K562 (cell line): ENCODE results near the gene UBXN2A. TPM values are rescaled to one million over a fixed set of nuclear protein-coding genes. Genes with fewer than 3 reads are reported as not detected.

Experiments used
- BRD9 ChIP-seq: fragments of 450-650 bp; IDR thresholded peaks from 2 replicates; pipeline ENCODE4 v1.6.1; 2018; ENCODE audit warnings: low read depth; ENCODE audit not compliant: partially characterized antibody
- CBX8 ChIP-seq: fragments of 200-600 bp; sonication (generic); IDR thresholded peaks from 2 replicates; pipeline ENCODE4 v1.6.1; 2012; ENCODE audit warnings: borderline replicate concordance, mixed run types, low read depth, mild to moderate bottlenecking, moderate library complexity, mixed read lengths, low read length, control low read depth, inconsistent platforms; ENCODE audit not compliant: poor library complexity, severe bottlenecking; ENCODE audit errors: extremely low read depth
- DIDO1 ChIP-seq: fragments of 450-650 bp; IDR thresholded peaks from 2 replicates; pipeline ENCODE4 v1.6.1; 2016; ENCODE audit warnings: low read depth, missing biosample characterization, missing genetic modification characterization
- HCFC1 ChIP-seq: IDR thresholded peaks from 2 replicates; pipeline ENCODE4 v1.6.1; 2012; ENCODE audit warnings: low read depth, low read length, improper control_type of control experiment
- NR4A1 ChIP-seq, 2 experiments: fragments of 250-450 bp in 1 of 2; fragments of 450-650 bp in 1 of 2; sonication (Bioruptor Pico) in 1 of 2; IDR thresholded peaks; 2 replicates each; pipeline versions ENCODE4 v1.4.0 to v1.6.1; 2016 to 2020; ENCODE audit warnings: mild to moderate bottlenecking in 2 of 2, missing compliant biosample characterization in 1 of 2, missing genetic modification characterization in 1 of 2, moderate library complexity in 1 of 2
- RBM34 ChIP-seq: fragments of 200-400 bp; formaldehyde crosslinking; IDR thresholded peaks from 2 replicates; pipeline ENCODE4 v1.6.1; 2018; ENCODE audit warnings: low read length, borderline replicate concordance; ENCODE audit not compliant: insufficient read depth
- RCOR1 ChIP-seq, 2 experiments: IDR thresholded peaks; 2 replicates each; pipeline ENCODE4 v1.6.1; 2012; ENCODE audit warnings: low read depth in 2 of 2, low read length in 2 of 2, borderline replicate concordance in 1 of 2, improper control_type of control experiment in 1 of 2
- SMARCA5 ChIP-seq: fragments of 450-650 bp; IDR thresholded peaks from 2 replicates; pipeline ENCODE4 v1.6.1; 2016
- SNAPC5 ChIP-seq: fragments of 250-450 bp; sonication (Bioruptor Pico); IDR thresholded peaks from 2 replicates; pipeline ENCODE4 v1.8.0; 2021; ENCODE audit warnings: moderate library complexity, mild to moderate bottlenecking, inconsistent platforms
- SNRNP70 ChIP-seq: fragments of 200-400 bp; formaldehyde crosslinking; optimal IDR thresholded peaks from 2 replicates; pipeline ENCODE3; 2017; ENCODE audit warnings: low read depth, low read length
- SRSF7 ChIP-seq: fragments of 200-400 bp; formaldehyde crosslinking; optimal IDR thresholded peaks from 2 replicates; pipeline ENCODE3; 2017; ENCODE audit warnings: mild to moderate bottlenecking, low read depth, low read length
- TBL1XR1 ChIP-seq, 2 experiments: IDR thresholded peaks; 2 replicates each; pipeline ENCODE4 v1.6.1; 2012; ENCODE audit warnings: improper control_type of control experiment in 2 of 2, low read length in 2 of 2, mild to moderate bottlenecking in 1 of 2
- THRA ChIP-seq: fragments of 450-650 bp; IDR thresholded peaks from 2 replicates; pipeline ENCODE4 v1.6.1; 2017; ENCODE audit warnings: mild to moderate bottlenecking, moderate library complexity
- USF1 ChIP-seq: sonication (generic); formaldehyde crosslinking; IDR thresholded peaks from 2 replicates; pipeline ENCODE4 v1.9.0; 2022; ENCODE audit warnings: mild to moderate bottlenecking, missing genetic modification reagents
- ZNF232 ChIP-seq: sonication (generic); formaldehyde crosslinking; IDR thresholded peaks from 2 replicates; pipeline ENCODE4 v1.8.0; 2022; ENCODE audit warnings: mild to moderate bottlenecking, missing genetic modification reagents
- ZNF395 ChIP-seq: fragments of 200-800 bp; sonication (Bioruptor generic); IDR thresholded peaks from 2 replicates; pipeline ENCODE4 v1.6.1; 2017; ENCODE audit warnings: missing genetic modification characterization, missing compliant biosample characterization
- ZNF445 ChIP-seq: fragments of 250-450 bp; sonication (Bioruptor Pico); IDR thresholded peaks from 2 replicates; pipeline ENCODE4 v1.4.0; 2020; ENCODE audit warnings: low read depth, mild to moderate bottlenecking, moderate library complexity
- ZNF507 ChIP-seq: conservative IDR thresholded peaks from 2 replicates; pipeline ENCODE4 v1.6.1; 2017; ENCODE audit warnings: missing genetic modification characterization, missing compliant biosample characterization
- ZNF639 ChIP-seq, 2 experiments: fragments of 200-800 bp in 1 of 2; sonication (Bioruptor generic) in 1 of 2; sonication (generic) in 1 of 2; formaldehyde crosslinking in 1 of 2; IDR thresholded peaks in 1 of 2; conservative IDR thresholded peaks in 1 of 2; 2 replicates each; pipeline versions ENCODE4 v1.5.0 to v1.6.1; 2016 to 2020; ENCODE audit warnings: missing compliant biosample characterization in 1 of 2, missing genetic modification characterization in 1 of 2, missing genetic modification reagents in 1 of 2
- ZNF707 ChIP-seq: fragments of 250-450 bp; sonication (Bioruptor Pico); conservative IDR thresholded peaks from 2 replicates; pipeline ENCODE4 v1.8.0; 2022; ENCODE audit warnings: inconsistent platforms, mild to moderate bottlenecking, moderate library complexity
- ZNF76 ChIP-seq: fragments of 250-450 bp; sonication (Bioruptor Pico); IDR thresholded peaks from 2 replicates; pipeline ENCODE4 v1.4.0; 2020; ENCODE audit warnings: mild to moderate bottlenecking, moderate library complexity, borderline replicate concordance
- polyA plus RNA-seq, 8 experiments: library from polyadenylated mRNA; depleted of rRNA in 4 of 8; stranded (reverse) in 5 of 8; unstranded in 3 of 8; fragments of >200 nt; fragmentation: Nextera tagmentation in 2 of 8; fragmentation: Illumina TruSeq in 1 of 8; extraction: Ambion mirVana in 2 of 8; extraction: Trizol in 1 of 8; gene quantifications; 2 replicates each; pipeline versions ENCODE4 v1.2.1 to v1.2.3, GENCODE V29; 2011 to 2014; ENCODE audit warnings: inconsistent platforms in 1 of 8, missing spikeins in 1 of 8
- total RNA-seq, 7 experiments: library from RNA; depleted of rRNA in 6 of 7; stranded (reverse); fragments of >200 nt in 6 of 7; fragmentation: Illumina TruSeq in 2 of 7; extraction: Trizol in 2 of 7; gene quantifications; 2 replicates each; pipeline versions ENCODE4 v1.2.1 to v1.2.3, GENCODE V29; 2011 to 2021; ENCODE audit warnings: low replicate concordance in 1 of 7

UBXN2A gene
- total and polyA plus RNA-seq, 9 of the 15 experiments (the other 6 are each of a cell fraction or from before 2014, with no cell fraction given) = 3.4 to 25.6 (median 16.0) TPM

GRCh38 chr2:24011250-24012104 is 71.2 kb downstream of the UBXN2A start (continued):
- TF ChIP-seq ZNF639 (CRISPR knock-in tag; conservative IDR thresholded peaks at IDR 0.05 in 1 of 2, IDR thresholded peaks at IDR 0.05 in 1 of 2) (peak in 1 of 2 experiments; percentile 90; a peak in 2 of 4 replicates), TBL1XR1 (IDR thresholded peaks at IDR 0.05; ENCODE audit: low read length in 2 of 2) (peak; percentile 68 to 91; a peak in 3 of 4 replicates), SRSF7 (no peak), ZNF707 (CRISPR knock-in tag) (no peak), CBX8 (no peak), ZNF232 (CRISPR knock-in tag) (no peak), RBM34 (no peak), THRA (no peak), USF1 (CRISPR knock-in tag) (no peak), NR4A1 (CRISPR knock-in tag; IDR thresholded peaks at IDR 0.05) (no peak), NR4A1 (tag; IDR thresholded peaks at IDR 0.05) (peak; percentile 40; the same call in 1 of the 2 replicates), ZNF445 (no peak), SNRNP70 (no peak), BRD9 (peak; percentile 90), ZNF395 (CRISPR knock-in tag) (peak; percentile 94; the same call in 1 of the 2 replicates), HCFC1 (no peak), SMARCA5 (peak; percentile 98), ZNF76 (no peak), RCOR1 (IDR thresholded peaks at IDR 0.05; ENCODE audit: borderline replicate concordance in 1 of 2, low read depth in 2 of 2, low read length in 2 of 2) (peak in 1 of 2 experiments; percentile 93; a peak in 3 of 4 replicates), DIDO1 (no peak), SNAPC5 (CRISPR knock-in tag) (no peak), ZNF507 (tag) (no peak)
